Activated T-cell treated with anti-CD3 and anti-CD28 coated beads for 1 hour (primary cell): ENCODE data around the gene SSBP3.

Source experiments
- DNase-seq: peaks from one replicate; pipeline ENCODE4 v3.0.0-alpha.2; 2020; ENCODE audit warnings: low read depth

Gene SSBP3

DNA sequence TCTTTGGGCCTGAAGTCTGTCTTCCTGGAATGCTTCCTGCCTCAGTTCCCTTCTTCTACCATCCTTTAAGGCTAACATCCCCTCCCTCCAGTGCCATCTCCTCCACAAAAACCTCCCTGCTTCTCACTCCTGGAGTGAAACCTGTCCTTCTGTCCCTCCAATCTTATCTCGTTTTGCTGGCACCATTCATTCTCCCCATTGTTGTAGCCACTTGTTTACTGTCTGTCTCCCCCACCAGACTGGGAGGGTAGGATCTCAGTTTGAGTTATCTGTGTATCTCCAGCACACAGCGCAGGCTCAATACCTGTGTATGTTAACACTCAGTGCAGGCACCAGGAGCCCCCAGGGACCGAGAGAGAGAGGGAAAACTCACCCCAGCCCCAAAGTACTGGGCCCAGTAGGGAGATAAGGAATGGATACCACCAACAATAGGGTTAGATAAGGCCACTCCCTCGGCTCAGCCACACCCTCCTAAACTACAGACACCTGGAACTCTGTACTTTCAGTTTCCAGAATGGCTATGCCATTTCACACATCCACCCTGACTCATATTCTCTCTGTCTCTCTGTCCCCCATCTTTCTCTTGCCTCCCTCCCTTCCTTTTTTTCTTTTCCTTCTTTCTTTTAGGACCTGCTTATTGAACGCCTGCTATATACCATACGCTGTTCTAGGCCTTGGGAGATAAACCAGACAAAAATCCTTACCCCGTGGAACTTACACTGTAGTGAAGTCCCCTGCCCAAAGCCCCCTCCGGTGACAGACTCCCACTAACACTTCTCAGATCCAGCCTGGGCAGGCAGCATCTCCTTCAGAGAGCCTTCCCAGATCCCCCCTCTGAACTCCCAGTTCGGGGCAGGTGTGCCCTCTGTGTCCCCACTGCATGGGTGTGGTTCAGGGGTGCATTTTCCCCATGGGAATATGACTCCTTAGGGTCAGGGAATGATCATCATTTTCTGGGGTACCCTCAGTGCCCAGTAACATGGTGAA, 3.3 kb upstream of the SSBP3 start:
- no peak for DNase-seq

DNA sequence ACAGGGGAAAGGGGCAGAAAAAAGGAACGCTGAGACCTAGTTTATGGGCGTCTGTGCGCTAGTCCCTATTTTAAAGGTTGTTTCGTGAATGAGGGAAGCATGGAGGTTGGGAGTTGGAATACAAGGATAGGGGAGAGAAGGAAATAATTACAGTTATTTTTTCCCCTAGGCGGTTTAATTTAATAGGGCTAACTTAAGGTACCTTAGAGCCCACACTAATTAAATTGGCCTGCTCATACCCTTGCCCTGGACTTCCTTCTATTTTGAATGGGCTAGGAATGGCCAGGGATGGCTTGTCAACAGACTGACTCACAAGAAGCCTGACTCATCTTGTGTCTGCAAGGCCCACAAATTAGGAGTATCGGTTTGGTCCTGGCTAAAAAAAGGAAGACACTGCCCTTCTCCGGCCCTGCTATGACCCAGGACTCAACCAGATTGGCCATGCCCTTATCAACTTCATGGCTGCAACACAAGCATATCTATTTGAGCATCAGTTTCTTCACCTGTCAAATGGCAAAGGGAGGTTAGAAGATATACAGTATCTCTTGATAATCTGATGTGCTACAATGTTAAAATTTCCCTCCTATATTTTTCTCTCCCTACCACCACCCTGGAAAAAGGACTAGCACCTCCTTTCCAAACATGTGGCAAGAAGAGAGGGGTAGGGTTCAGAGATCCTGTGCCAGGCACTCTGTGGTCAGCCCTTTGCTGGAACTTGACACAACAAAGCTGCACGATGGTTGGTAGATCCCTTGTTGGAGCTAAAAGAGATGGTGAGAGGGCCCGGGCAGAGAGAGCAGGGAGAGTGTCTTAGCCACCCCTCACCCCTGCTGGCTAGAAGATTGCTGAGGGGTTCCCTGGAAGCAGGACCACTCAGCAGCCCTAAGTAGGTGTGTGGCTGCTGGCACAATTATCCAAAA, 2.2 kb upstream of the SSBP3 start:
- DNase-seq = no peak

DNA sequence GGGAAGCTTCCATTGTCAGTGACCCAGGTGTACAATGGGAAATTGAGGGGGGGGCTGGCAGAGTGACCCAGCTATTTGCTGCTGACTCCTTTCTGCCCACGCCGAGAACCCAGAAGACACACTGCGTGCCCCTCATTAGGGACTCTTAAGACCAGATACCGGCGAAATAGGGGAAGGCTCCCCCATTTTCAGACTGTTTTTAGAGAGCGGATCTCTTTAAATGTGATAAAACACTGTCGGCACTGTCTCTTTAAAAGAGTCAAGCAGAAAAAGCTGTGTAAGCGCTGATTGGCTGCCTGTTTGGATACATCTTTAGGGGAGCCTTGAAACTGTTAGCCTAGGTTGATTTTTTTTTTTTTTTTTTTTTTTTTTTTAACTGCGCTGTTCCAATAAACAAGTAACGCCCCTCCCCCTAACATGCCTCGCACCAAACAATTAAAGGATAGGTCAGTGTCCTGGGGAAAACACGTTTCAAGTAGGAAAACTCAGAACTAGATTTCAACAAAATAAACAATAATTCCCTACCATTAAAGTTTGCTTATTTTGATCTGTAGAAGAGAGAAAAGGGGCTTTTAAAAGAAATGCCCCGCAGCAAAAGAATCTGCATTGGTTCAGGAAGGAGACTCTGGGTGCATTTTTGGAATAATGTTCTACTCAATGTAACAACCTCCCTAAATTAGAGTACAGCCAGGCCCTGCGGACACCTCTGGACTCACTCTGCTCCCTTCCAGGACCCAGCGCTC, 1.4 kb upstream of the SSBP3 start:
- DNase-seq = peak; percentile 38

DNA sequence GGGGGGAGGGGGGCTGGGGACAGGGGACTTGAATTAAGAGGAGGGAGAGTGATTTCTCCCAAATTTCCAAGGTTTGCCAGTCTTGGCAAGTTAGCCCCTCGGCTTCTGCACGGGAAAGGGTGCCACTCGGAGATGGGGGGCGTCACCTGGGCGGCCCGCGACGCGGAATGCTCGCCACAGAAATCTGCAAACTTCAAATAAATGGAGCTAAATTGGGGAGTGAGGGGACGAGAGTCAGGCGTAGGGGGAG, 885 bp upstream of the SSBP3 start:
- DNase-seq = no peak

DNA sequence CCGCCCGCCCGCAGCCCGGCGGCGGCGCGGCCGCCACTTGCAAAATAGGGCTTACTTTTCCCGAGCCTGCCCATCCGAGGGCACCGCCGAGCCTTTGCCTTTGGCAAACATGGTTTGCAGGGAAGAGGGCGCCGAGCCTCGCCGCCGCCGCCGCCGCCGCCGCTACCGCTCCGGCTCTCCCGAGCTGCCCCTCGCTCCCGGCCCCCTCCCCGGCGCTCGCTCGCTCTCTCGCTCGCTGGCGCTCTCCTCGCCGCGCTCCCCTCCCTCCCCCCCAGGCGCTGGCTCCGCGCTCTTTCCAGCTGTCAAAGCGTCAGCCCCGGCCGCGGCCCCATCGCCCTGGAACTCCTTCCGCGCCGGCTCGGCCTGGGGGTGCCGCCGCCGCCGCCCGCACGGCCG, 298 bp downstream of the SSBP3 start:
- no peak for DNase-seq

DNA sequence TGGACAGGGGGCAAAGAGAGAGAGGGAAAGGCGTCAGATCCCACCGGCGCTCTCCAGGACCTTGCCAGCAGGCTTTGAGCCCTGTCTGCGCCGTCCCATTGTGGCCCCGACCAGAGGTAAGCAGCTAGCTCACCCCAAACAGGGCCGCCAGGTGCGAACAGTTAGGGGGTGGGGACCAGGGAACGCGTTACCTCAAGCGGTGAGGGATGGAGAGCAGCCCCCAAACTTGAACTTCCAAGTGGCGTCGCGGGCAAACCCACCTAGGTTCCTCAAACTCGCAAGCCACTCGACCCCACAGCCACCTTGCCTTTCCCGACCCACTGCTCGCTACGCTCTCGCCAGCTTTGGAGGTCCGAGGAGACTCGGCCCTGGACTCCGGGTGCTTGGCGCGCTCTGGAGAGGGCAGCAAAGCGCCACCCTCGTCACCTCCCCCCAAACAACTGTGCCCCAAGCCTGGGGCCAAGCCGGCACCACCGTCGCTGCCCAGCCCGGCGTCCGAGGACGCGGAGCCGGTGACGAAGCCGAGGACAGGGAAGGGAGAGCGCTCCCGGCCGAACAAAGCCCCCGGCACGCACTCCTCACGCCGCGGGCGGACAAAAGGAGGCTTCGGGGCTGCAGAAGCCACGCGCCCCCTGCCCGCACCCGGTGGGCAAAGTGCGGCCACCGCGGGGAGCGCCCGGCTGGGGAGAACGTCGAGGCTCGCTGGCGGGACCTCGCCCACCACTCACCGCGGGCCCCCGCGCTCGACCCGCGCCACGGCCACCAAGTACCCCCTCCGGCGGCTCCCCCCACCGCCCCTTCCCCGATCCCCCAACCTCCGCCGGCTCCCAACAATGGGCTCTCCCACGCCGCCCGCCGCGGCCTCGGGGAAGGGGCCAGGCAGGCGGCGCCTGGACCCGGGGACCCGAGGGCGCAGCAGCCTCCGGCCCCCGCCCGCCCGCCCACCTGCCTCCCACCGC, 976 bp downstream of the SSBP3 start:
- DNase-seq = no peak

DNA sequence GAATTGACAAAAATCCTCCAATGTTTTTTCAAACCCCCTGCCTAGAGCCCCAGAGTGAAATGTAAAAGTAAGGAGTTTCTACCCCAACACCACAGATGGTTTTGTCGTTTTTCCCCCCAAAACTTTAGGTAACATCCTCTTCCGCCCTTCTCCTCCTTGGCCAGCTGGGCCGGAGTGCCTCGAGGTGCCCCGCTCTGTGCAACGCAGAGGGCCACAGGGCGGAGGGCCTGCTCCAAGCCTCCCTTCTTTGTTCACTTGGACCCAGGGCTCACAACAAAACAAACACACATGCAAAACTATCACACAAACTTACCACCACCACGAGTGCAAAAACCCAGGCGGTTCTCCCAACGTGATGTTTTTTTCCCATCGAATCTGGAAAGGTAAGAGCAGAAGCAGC, 1.9 kb downstream of the SSBP3 start:
- DNase-seq = no peak

DNA sequence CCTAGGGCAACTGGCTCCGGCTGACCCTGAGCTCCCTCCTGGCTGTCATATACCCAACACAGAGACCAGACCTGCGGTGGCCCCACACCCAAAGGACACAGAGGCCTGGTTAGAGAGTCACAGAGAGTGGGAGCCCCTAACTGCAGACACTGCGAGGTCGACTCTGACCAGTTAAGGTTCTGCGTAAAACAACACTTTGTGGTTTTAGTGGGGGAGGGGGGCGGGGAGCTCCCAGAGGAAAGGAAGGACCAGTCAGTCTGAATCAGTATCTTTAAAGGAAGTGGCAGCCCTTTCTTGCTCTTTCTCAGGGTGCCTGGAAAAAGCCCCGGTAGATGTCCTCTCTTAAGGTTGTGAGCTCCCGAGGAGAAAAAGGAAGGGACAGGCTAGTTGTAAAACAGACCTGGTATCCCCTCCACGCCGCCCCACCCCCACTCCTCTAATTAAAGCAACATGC, 2.4 kb downstream of the SSBP3 start:
- no peak for DNase-seq

DNA sequence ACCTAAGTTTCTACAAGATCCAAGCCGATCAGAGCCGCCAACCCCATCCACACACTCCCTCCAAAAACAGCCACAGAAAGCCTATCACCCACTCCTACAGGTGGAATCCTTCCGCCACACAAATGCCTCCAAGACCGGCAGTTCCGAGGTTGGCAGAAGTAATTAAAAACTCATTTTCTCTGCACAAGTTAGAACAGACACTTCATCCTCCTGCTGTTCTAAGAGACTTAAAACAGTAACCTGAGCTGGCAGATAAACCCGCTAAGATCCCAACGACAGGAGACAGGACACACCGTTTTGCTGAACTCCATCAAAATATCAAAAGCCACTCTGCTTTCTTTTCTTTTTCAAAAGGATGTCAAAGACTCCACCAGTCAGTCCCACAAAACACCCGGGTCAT, 2.8 kb downstream of the SSBP3 start:
- no peak for DNase-seq

DNA sequence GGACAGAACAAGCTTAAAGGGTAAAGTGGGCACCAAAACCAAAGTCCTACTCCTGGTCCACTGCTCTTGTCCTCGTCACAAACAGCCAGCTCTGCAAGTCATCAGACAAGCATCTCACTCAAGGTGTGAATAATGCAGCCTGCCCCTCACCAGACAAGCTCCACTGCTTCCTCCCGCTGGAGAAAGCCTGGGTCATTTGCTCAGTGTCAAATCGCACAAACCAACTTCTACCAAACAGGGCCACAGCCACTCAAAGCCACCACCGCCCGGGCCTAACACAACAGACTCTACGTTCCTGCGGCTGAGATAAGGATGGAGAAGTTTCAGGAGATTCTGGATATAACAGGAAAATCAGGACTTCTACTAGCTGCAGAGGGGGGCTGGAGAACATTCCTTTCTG, 3.3 kb downstream of the SSBP3 start:
- no peak for DNase-seq

DNA sequence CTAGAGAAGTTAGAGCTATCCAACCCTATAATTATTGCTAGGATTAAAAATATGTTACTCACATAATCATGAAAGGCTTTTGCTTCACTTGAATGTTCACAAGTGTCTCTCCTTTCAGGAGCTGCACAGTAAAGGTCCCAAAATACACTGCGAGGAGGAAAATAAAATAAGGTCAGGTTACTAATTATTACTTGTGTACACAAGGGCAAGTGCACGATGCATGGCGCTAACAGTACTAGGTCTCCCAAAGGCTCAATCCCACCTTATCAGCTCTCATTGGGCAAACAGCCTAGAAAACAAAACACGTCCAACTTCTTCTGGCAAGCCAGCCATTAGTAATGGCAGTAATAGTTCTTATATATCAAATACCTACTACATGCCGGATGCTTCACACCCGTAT, 4.4 kb downstream of the SSBP3 start:
- no peak for DNase-seq

DNA sequence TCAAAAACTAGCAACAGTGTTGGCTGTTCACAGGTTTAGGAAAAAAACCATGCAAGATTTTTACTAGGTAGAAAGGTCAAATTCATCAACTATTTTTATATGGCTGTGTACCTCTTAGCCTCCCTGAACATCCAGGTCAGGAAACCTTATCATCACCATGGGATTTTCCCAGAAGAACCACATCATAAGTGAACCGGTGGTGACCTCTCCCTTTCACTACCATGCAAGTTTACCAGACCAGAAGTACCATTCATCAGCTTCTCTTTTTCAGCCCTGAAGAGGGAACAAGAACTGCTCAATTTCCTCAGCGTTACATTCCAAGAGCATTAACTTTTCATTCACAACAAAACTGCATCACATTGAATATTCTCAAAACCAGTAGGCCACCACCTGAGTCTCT, 5.9 kb downstream of the SSBP3 start:
- DNase-seq = no peak

DNA sequence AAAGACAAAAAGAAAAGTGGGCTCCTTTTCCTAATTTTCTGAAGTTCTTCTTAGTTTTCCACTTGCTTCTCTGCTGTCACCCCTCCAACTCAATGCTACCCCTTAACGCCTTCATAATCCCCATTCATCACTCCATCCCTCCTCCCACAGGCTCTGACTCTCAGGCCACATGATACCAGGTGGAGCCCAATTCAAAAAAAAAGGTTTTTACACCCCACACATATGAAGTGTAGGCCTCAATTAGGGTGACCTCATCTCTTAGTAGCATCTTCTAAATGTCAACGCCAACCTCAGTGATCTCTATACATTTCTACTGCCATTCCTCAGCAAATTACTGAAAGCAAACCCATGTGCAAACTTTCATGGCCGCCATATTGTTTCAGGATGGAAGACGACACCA, 6.4 kb downstream of the SSBP3 start:
- DNase-seq = no peak

DNA sequence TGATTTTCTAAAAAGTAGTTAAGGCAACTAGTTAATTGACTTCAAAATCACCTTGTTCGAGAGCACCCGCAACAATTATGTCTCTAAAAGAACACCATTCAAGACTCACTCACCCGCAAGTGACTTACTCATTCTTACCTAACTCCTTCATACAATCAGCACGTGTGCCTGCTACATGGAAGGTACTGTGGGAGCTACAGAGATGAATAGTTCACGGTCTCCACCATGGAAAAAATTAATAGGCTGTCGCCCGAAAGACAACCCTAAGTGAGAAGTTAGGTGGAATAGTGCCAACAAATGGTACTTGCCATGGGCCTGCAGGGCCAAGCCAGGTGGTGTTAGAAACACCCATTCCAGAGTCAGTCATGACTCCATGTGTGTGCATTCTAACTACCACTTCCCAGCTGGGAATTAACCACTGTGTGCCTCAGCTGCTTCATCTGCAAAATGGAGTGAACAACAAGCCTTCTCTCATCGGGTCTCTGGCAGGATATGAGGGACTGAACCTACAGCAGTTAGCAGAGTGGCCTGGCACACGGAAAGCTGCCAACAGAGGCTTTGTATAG, 7.1 kb downstream of the SSBP3 start:
- DNase-seq = no peak

DNA sequence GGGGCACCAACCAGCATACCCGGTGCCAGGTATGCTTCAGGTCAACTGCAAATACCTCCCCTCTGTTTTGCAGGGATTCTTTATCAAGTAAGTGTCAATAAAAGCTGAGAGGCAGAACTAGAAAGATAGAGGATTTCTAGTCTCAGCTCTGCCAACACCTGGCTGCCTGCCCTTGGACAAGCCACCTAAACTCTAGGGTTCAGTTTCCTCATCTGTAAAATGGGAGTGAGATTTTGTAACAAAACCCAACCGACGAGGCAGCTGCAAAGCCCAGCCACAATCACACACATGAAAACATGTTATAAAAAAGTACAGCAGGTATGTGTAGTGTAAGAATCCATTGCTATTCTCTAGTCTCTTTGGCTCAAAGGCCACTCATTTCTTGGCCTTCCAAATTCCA, 8.2 kb downstream of the SSBP3 start:
- DNase-seq = no peak

DNA sequence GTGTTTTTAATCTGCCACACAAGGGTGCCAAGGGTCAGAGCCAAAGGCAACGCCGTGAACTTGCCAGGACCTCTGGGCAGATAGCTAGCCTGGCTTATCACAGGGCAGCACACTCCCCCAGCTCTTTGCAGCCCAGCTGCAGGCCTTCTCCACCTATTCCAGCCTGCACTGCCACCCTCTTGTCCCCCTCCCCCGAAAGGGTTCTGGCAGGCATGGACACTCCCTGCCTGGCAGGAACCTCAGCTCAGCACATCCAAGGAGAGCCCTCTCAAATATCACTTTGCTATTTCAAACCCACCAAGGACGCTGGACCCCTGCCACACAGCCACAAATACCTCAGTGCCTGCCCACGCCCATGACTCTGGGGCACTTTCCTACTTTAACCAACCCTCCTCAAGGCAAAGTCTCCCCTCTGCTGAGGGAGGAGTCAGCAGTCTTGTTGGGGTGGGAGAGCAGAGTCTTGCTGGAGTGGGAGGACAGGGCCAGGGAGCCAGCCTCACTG, 9.1 kb downstream of the SSBP3 start:
- no peak for DNase-seq

DNA sequence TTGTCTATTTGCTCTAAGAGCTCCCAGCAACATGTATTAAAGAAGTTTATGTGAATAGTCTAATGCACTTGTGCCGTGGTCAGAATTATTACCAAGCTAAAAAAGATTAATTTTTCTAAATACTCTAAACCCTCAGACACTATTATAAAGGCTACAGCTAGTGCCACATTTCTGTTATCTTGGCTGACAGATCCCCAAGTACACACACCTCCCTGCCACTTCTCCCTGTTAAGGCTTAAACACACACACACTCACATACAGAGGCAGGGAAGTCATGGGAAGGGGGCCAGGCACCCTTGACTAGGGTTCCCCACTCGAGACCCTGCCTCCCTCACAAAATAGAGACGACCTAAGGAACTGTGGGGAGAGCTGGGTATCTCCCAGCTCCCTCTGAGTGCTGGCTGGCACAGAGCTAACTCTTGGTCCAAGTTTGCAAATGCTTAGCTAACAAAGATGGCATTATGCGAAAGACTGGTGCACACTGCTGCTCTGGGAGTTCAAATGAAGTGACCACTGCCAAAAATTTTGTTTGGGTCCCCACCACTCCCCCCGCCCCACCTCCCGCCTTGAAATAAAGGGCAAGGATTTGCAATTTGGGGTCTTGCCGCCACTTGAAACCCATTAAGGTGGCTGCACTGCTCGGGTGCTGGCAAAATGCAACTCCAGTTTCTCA, 9.8 kb downstream of the SSBP3 start:
- no peak for DNase-seq

DNA sequence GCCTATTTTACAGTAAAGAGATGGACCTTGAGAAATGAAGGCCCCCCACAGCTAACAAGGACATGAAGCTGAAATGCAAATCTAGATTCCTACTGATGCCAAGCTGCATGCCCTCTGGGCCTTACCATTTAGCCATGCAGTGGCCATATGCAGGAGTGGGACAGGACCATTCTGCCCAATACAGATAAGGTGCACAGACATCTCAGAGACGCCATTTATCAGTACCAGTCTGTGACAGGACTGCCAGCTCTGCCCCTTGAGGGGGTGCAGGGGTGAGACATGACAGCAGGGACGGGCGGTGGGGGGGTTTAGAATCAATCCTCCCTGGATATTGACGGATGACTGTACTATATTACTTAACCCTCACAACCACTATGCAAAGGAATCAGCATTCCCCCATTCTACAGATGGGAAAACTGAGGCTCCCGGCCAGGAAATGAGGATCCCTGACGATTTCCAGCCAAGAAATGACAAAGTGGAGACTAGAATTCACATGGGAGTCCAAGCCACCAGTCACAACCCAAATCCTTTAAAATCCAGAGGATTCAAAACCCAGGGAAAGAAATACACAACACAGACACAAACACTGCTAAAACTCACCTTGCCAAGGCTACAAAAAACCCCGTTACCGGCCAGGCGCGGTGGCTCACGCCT, 10.8 kb downstream of the SSBP3 start:
- DNase-seq = no peak

DNA sequence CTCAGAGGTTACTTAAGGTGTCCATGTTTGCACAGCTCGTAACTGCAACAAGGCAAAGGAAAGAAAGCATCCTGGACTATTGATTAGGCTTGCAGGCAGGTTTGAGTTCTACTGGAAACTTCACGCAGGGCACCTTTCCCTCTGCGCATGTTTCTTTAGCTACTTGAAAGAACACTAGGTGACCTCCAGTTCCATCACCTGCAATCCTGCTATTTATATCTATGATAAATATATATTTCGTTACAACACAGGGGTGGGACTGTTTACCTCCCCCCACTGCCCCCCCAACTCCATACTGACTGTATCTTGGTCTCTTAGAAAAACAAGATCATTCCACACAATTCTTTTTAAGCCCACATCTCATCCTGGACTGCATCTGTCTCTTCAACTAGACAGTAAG, 12.1 kb downstream of the SSBP3 start:
- no peak for DNase-seq

DNA sequence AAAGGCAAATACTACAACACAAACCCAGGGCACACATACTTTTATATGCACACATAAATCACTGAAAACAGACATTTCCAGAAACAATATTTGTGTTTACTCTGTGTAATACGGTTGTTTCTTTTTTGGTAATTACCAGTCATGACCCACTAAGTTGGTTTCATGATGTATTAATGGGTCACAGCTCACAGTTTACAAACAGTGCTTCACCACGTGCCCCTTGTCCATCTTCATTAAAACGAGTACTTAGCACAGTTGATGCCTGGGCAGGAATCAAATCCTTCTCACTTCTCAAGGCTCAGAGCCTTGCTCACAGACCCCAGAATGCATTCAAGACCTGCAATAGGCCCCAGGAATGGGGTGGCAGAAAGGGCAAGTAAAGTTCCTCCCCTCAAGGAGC, 13.8 kb downstream of the SSBP3 start:
- DNase-seq = no peak
